BJ (cell line): Measurements from ENCODE around the gene ACSBG1. TPM values are rescaled to one million over a fixed set of nuclear protein-coding genes. Genes with fewer than 3 reads are reported as not detected.

ENCODE experiments used
- CTCF ChIA-PET: fragments of 350-600 bp; formaldehyde crosslinking; extraction: SDS; loops from one replicate; lab custom pipeline; 2021; ENCODE audit warnings: antibody characterized with exemption, inconsistent platforms; lab: Yijun Ruan, JAX
- POLR2A ChIA-PET: fragments of 300-600 bp; sonication (Branson Sonifier 250); formaldehyde crosslinking; extraction: SDS; loops from one replicate; lab custom pipeline; 2021; ENCODE audit warnings: antibody characterized with exemption; lab: Charles Lee
- DNase-seq: peaks from one replicate; pipeline ENCODE4 v3.0.0-alpha.2; 2011; ENCODE audit warnings: low read depth
- H3K27me3 ChIP-seq: 2 replicates; pipeline ENCODE4 v1.6.0; 2011; ENCODE audit warnings: low read length; ENCODE audit not compliant: control insufficient read depth, insufficient read depth
- H3K36me3 ChIP-seq: 2 replicates; pipeline ENCODE4 v1.5.1; 2011; ENCODE audit warnings: low read length; ENCODE audit not compliant: control insufficient read depth, insufficient read depth
- H3K4me3 ChIP-seq: 2 replicates; pipeline ENCODE4 v1.5.1; 2011; ENCODE audit warnings: low read depth, mild to moderate bottlenecking, control low read depth, low read length
- CTCF ChIP-seq: IDR thresholded peaks from 2 replicates; pipeline ENCODE4 v1.5.1; 2011; ENCODE audit warnings: low read depth, mild to moderate bottlenecking, control low read depth, inconsistent platforms, low read length, moderate library complexity; ENCODE audit not compliant: insufficient read depth
- polyA plus RNA-seq: library from polyadenylated mRNA; depleted of rRNA; stranded (reverse); fragments of >200 nt; gene quantifications from 2 replicates; pipeline ENCODE4 v1.2.3, GENCODE V29; 2011

The ACSBG1 gene
- polyA plus RNA-seq, 1 experiment: 0.01 TPM

GRCh38 chr15:78170848-78171773 lies 63.3 kb downstream of the ACSBG1 start:
- no peak for DNase-seq
- no peak overlapping the region for H3K4me3 ChIP-seq
- ChIA-PET POLR2A (no interaction called here), CTCF (interaction anchor here (0.6 to 1.5 kb wide), 2 partner anchors 69 to 70 kb away, joined by 3 to 4 read pairs; no protein-coding TSS in a partner anchor)
- no peaks in the 10 kb centered on the region for H3K27me3 ChIP-seq
- TF ChIP-seq CTCF: no peak
- H3K36me3 ChIP-seq: peaks cover 14% of the 10 kb centered on the region

GRCh38 chr15:78168608-78169007 lies 65.8 kb downstream of the ACSBG1 start:
- ChIA-PET CTCF (interaction anchor here (1.1 to 2.6 kb wide), 2 partner anchors 9 to 72 kb away, joined by 5 to 9 read pairs; no protein-coding TSS in a partner anchor), POLR2A (no interaction called here)
- no peak for TF ChIP-seq CTCF

GRCh38 chr15:78167227-78167888 lies 67.0 kb downstream of the ACSBG1 start:
- H3K36me3 ChIP-seq: peaks cover 13% of the 10 kb centered on the region
- ChIA-PET CTCF (interaction anchor here (0.5 to 1.8 kb wide), 3 partner anchors 10 to 185 kb away, joined by 3 to 7 read pairs (median 6); no protein-coding TSS in a partner anchor), POLR2A (no interaction called here)
- no peak for DNase-seq
- H3K4me3 ChIP-seq: no peak overlapping the region
- H3K27me3 ChIP-seq: no peaks in the 10 kb centered on the region
- TF ChIP-seq CTCF: no peak

More at GRCh38 chr15:78168608-78169007, 65.8 kb downstream of the ACSBG1 start:
- no peak for DNase-seq
- Histone ChIP-seq H3K27me3 (no peaks in the 10 kb centered on the region), H3K4me3 (no peak overlapping the region), H3K36me3 (peaks cover 16% of the 10 kb centered on the region)

- ChIA-PET POLR2A (no interaction called here), CTCF (no interaction called here)
- Histone ChIP-seq H3K27me3 (no peaks in the 10 kb centered on the region), H3K36me3 (peaks cover 7% of the 10 kb centered on the region), H3K4me3 (no peak overlapping the region)
- DNase-seq: no peak
- no peak for TF ChIP-seq CTCF
These were observed 70.4 kb downstream of the ACSBG1 start for GRCh38 chr15:78164010-78164409.

- CTCF ChIA-PET: interaction anchor here (2.1 kb wide), 1 partner anchor 14 kb away, joined by 10 read pairs; no protein-coding TSS in a partner anchor
These were observed 72.3 kb downstream of the ACSBG1 start for GRCh38 chr15:78162038-78162437.

More at GRCh38 chr15:78162038-78162437, 72.3 kb downstream of the ACSBG1 start:
- no peak for TF ChIP-seq CTCF
- DNase-seq: no peak
- H3K27me3 ChIP-seq: no peaks in the 10 kb centered on the region
- no peak overlapping the region for H3K4me3 ChIP-seq
- POLR2A ChIA-PET: no interaction called here
- peaks cover 6% of the 10 kb centered on the region for H3K36me3 ChIP-seq
